NCI-H510A (cell line): ENCODE data around the gene MPRIP.
"Not testable (repeated sequence)": the region's sequence is repeated elsewhere in the genome, so short reads cannot be mapped to it uniquely, and the experiment has no call there.

Experiments
- DNase-seq: peaks from one replicate; lab custom pipeline; 2025; lab: John Stamatoyannopoulos, UW

MPRIP gene

GRCh38 chr17:17011043-17011907, 31.0 kb upstream of the MPRIP start:
- DNase-seq: not testable (repeated sequence)

- not testable (repeated sequence) for DNase-seq
These were observed 28.2 kb upstream of the MPRIP start for GRCh38 chr17:17013828-17014747.

GRCh38 chr17:17014748-17015124, 27.5 kb upstream of the MPRIP start:
- DNase-seq: not testable (repeated sequence)

GRCh38 chr17:17015230-17015629, 27.0 kb upstream of the MPRIP start:
- no peak for DNase-seq

GRCh38 chr17:17016199-17017197, 25.8 kb upstream of the MPRIP start:
- not testable (repeated sequence) for DNase-seq

- DNase-seq: no peak
These were observed 24.8 kb upstream of the MPRIP start for GRCh38 chr17:17017343-17018014.

GRCh38 chr17:17018021-17018441, 24.2 kb upstream of the MPRIP start:
- no peak for DNase-seq

- DNase-seq: peak; percentile 94
These were observed 23.4 kb upstream of the MPRIP start for GRCh38 chr17:17018612-17019429.

- no peak for DNase-seq
These were observed 22.9 kb upstream of the MPRIP start for GRCh38 chr17:17019430-17019762.

- peak; percentile 53 for DNase-seq
These were observed 22.3 kb upstream of the MPRIP start for GRCh38 chr17:17019891-17020456.

- DNase-seq: no peak
These were observed 21.4 kb upstream of the MPRIP start for GRCh38 chr17:17020821-17021193.

- DNase-seq: no peak
These were observed 20.9 kb upstream of the MPRIP start for GRCh38 chr17:17021194-17021863.

GRCh38 chr17:17022011-17022410, 20.2 kb upstream of the MPRIP start:
- no peak for DNase-seq

- DNase-seq: no peak
These were observed 19.8 kb upstream of the MPRIP start for GRCh38 chr17:17022456-17022855.

GRCh38 chr17:17024778-17025300, 17.4 kb upstream of the MPRIP start:
- DNase-seq: no peak

GRCh38 chr17:17025621-17026020, 16.6 kb upstream of the MPRIP start:
- no peak for DNase-seq

GRCh38 chr17:17026163-17026562, 16.1 kb upstream of the MPRIP start:
- DNase-seq: no peak

GRCh38 chr17:17027442-17028058, 14.7 kb upstream of the MPRIP start:
- DNase-seq: no peak
